Activated T-helper 1 cell treated with anti-CD3 and anti-CD28 coated beads, Interleukin-12 subunit alpha, Interleukin-12 subunit beta, Interleukin-2, Interleukin-4 antibody, amounts not matched to agents 30 ng/mL and 10 ng/mL and 1 ng/mL, durations not matched to agents 14 hours and 24 hours and 36 hours (primary cell): Measurements from ENCODE around the gene TBC1D9B. TPM values are rescaled to one million over a fixed set of nuclear protein-coding genes. Genes with fewer than 3 reads are reported as not detected.

ENCODE experiments used
- DNase-seq: peaks from one replicate; pipeline ENCODE4 v3.0.0; 2021; ENCODE audit warnings: low spot score
- H3K27ac Mint-ChIP-seq: one replicate; pipeline ENCODE4 v1.8.0; 2021; ENCODE audit warnings: mild to moderate bottlenecking, mixed read lengths
- H3K27me3 Mint-ChIP-seq: one replicate; pipeline ENCODE4 v1.8.0; 2022; ENCODE audit warnings: mild to moderate bottlenecking, moderate library complexity, mixed read lengths; ENCODE audit not compliant: insufficient read depth
- H3K36me3 Mint-ChIP-seq: one replicate; pipeline ENCODE4 v1.8.0; 2021; ENCODE audit warnings: low read depth, mixed read lengths
- H3K4me1 Mint-ChIP-seq: one replicate; pipeline ENCODE4 v1.8.0; 2021; ENCODE audit warnings: low read depth, mixed read lengths
- H3K4me3 Mint-ChIP-seq: one replicate; pipeline ENCODE4 v1.8.0; 2021; ENCODE audit warnings: mild to moderate bottlenecking, moderate library complexity, mixed read lengths
- H3K9me3 Mint-ChIP-seq: one replicate; pipeline ENCODE4 v1.8.0; 2021; ENCODE audit warnings: mixed read lengths
- intact Hi-C: fragments of 100-400 bp; cut with micrococcal nuclease; formaldehyde crosslinking; loops from one replicate; pipeline ENCODE4 v1.15.1; 2024
- total RNA-seq: library from RNA; stranded (reverse); gene quantifications from 2 replicates; pipeline ENCODE4 v1.2.3, GENCODE V29; 2022

TBC1D9B gene
- total RNA-seq = 123 and 127 TPM in 2 replicates

DNA sequence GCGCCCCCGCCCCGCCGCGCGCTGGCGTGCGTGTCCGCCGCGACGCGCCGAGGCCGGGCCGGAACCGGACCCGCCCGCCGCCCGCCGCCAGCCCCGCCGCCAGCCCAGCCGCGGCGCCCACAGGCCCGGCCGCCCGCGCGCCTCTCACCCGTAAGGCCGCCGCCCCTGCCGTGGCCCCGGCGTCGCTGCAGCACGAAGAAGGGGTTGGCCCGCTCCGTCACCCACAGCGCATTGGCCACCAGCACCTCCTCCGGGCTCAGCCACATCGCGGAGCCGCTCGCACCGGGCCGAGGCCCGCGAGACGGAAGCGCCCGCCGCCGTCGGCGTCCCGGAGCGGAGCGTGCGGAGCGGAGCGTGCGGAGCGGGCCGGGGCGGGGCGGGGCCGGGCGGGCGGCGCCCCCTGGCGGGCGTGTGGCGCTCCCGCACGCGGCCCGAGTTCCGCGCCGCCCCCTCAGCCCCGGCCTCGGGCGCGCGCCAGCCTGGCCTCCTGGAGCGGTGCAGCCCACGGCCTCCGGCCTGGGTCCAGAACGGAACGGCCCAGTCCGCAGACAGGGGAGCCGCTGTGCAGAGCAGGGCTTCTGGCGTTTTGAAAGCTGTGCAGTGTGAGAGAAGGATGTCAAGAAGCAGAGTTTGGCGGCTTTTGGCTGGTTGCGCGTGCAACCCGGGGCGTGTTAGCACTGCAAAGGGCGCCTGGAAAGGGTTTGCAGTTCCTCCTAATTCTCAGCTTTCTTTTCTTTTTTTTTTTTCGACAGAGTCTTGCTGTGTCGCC lies at the start of gene TBC1D9B:
Gene TBC1D9B (minus strand): TSS at position 342 of the 769 bp plus-strand sequence. CDS start 76 bp downstream, at position 266.
- Mint-ChIP-seq H3K4me3 (peak within 1 kb of the TSS; percentile 95), H3K9me3 (no peaks in the 10 kb centered on the region), H3K36me3 (peaks cover 18% of the 10 kb centered on the region), H3K4me1 (peaks cover 18% of the 10 kb centered on the region), H3K27ac (peak within 1 kb of the TSS; percentile 89), H3K27me3 (peaks cover 2% of the 10 kb centered on the region)
- intact Hi-C loops = loop anchor here (1.0 to 5.0 kb wide), 8 partner anchors 49 to 210 kb away; partner anchors contain the start of genes CANX, MAML1, MRNIP and RNF130
- peak; percentile 69 for DNase-seq

GRCh38 chr5:179955630-179956029 lies 47.9 kb upstream of the TBC1D9B start:
- intact Hi-C loops = no loop called here
- Mint-ChIP-seq H3K4me1 (no peaks in the 10 kb centered on the region), H3K36me3 (no peaks in the 10 kb centered on the region), H3K27me3 (peaks cover 6% of the 10 kb centered on the region), H3K27ac (no peak overlapping the region), H3K4me3 (no peak overlapping the region), H3K9me3 (no peaks in the 10 kb centered on the region)
- no peak for DNase-seq

GRCh38 chr5:179955062-179955461 lies 47.4 kb upstream of the TBC1D9B start:
- Mint-ChIP-seq H3K4me3 (no peak overlapping the region), H3K27me3 (peaks cover 6% of the 10 kb centered on the region), H3K9me3 (no peaks in the 10 kb centered on the region), H3K27ac (no peak overlapping the region), H3K4me1 (no peaks in the 10 kb centered on the region), H3K36me3 (no peaks in the 10 kb centered on the region)
- DNase-seq = no peak
- intact Hi-C loops = no loop called here

GRCh38 chr5:179954434-179954833 lies 46.7 kb upstream of the TBC1D9B start:
- Mint-ChIP-seq H3K4me3 (no peak overlapping the region), H3K36me3 (no peaks in the 10 kb centered on the region), H3K27ac (no peak overlapping the region), H3K9me3 (no peaks in the 10 kb centered on the region), H3K4me1 (no peaks in the 10 kb centered on the region), H3K27me3 (peaks cover 6% of the 10 kb centered on the region)
- no peak for DNase-seq
- intact Hi-C loops = no loop called here

DNA sequence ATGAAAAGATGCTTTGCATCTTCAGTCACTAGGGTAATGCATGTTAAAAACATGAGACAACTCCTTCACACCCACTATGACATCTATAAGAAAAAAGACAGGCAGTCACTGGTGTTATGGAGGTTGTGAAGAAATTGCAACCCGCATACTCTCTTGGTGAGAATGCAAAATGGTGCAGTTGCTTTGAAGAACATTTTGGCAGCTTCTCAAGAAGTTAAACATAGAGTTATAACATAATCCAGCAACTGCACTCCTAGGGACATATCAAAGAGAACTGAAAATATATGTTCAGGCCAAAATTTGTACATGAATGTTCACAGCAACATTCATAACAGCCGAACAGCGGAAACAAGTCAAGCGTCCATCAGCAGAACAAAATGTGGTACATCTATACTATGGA lies 46.3 kb upstream of the TBC1D9B start:
- Mint-ChIP-seq H3K27me3 (peaks cover 6% of the 10 kb centered on the region), H3K36me3 (no peaks in the 10 kb centered on the region), H3K4me3 (no peak overlapping the region), H3K4me1 (no peaks in the 10 kb centered on the region), H3K9me3 (no peaks in the 10 kb centered on the region), H3K27ac (no peak overlapping the region)
- intact Hi-C loops = no loop called here
- DNase-seq = no peak

- no peaks in the 10 kb centered on the region for H3K36me3 Mint-ChIP-seq
- intact Hi-C loops = no loop called here
- no peak overlapping the region for H3K27ac Mint-ChIP-seq
- no peak overlapping the region for H3K4me3 Mint-ChIP-seq
- H3K9me3 Mint-ChIP-seq = no peaks in the 10 kb centered on the region
- no peaks in the 10 kb centered on the region for H3K4me1 Mint-ChIP-seq
- DNase-seq = no peak
- H3K27me3 Mint-ChIP-seq = peaks cover 12% of the 10 kb centered on the region
Measured at GRCh38 chr5:179936976-179937681, 29.4 kb upstream of the TBC1D9B start.

DNA sequence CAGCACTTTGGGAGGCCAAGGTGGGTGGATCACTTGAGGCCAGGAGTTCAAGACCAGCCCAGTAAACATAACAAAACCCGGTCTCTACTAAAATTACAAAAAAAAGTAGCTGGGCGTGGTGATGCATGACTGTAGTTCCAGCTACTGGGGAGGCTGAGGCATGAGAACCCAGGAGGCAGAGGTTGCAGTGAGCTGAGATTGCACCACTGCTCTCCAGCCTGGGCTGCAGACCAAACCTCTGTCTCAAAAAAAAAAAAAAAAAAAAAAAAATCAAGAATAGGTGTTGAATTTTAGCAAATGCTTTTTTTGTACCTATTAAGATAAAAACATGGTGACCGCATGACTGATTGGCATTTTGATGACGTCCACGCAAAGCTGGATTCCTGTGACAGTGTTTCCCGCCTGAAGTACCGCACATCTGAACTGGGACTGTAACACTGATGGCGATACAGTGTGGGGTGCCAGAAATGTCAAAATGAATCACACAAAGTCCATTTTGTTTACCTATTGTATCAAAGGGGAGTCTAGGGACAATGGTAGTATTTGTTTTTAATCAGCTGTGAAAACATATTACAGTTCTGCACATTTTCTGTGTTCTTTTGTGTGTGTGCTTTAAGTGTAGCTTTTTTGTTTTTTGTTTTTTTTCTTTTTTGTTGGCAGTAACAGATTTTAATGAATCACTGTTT lies 23.2 kb upstream of the TBC1D9B start:
- Mint-ChIP-seq H3K4me3 (no peak overlapping the region), H3K27ac (no peak overlapping the region), H3K4me1 (no peaks in the 10 kb centered on the region), H3K27me3 (peaks cover 3% of the 10 kb centered on the region), H3K36me3 (no peaks in the 10 kb centered on the region), H3K9me3 (no peaks in the 10 kb centered on the region)
- no peak for DNase-seq
- intact Hi-C loops = no loop called here

GRCh38 chr5:179927824-179928223 lies 20.1 kb upstream of the TBC1D9B start:
- DNase-seq = no peak
- Mint-ChIP-seq H3K4me3 (no peak overlapping the region), H3K4me1 (no peaks in the 10 kb centered on the region), H3K27me3 (peaks cover 2% of the 10 kb centered on the region), H3K9me3 (no peaks in the 10 kb centered on the region), H3K27ac (no peak overlapping the region), H3K36me3 (no peaks in the 10 kb centered on the region)
- intact Hi-C loops = no loop called here

DNA sequence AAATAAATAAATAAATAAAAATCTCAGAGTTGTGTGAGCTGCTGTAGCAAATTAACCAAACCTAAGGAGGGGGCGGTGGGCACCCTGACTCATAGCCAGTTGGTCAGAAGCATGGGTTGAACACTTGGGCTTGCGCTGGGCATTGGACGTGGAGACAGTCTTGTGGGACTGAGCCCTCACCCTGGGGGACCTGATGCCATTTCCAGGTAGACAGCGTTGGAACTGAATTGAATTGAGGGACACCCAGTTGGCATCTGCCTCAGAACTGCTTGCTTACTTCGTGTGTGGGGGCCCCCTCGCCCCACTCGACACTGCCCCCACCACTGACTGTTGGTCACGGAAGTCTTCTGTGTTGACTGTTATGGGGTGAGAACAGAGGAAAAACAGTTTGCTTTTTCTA lies 19.0 kb upstream of the TBC1D9B start:
- Mint-ChIP-seq H3K36me3 (no peaks in the 10 kb centered on the region), H3K27me3 (no peaks in the 10 kb centered on the region), H3K4me1 (no peaks in the 10 kb centered on the region), H3K4me3 (no peak overlapping the region), H3K27ac (no peak overlapping the region), H3K9me3 (no peaks in the 10 kb centered on the region)
- intact Hi-C loops = no loop called here
- DNase-seq = no peak

GRCh38 chr5:179923436-179923835 lies 15.7 kb upstream of the TBC1D9B start:
- intact Hi-C loops = no loop called here
- H3K9me3 Mint-ChIP-seq = no peaks in the 10 kb centered on the region
- no peaks in the 10 kb centered on the region for H3K4me1 Mint-ChIP-seq
- H3K27ac Mint-ChIP-seq = no peak overlapping the region
- H3K27me3 Mint-ChIP-seq = no peaks in the 10 kb centered on the region
- no peak for DNase-seq
- no peak overlapping the region for H3K4me3 Mint-ChIP-seq
- no peaks in the 10 kb centered on the region for H3K36me3 Mint-ChIP-seq

GRCh38 chr5:179920175-179920574 lies 12.5 kb upstream of the TBC1D9B start:
- no peaks in the 10 kb centered on the region for H3K9me3 Mint-ChIP-seq
- H3K27ac Mint-ChIP-seq = no peak overlapping the region
- no peak overlapping the region for H3K4me3 Mint-ChIP-seq
- H3K27me3 Mint-ChIP-seq = no peaks in the 10 kb centered on the region
- H3K36me3 Mint-ChIP-seq = no peaks in the 10 kb centered on the region
- no peak for DNase-seq
- H3K4me1 Mint-ChIP-seq = no peaks in the 10 kb centered on the region
- intact Hi-C loops = no loop called here

GRCh38 chr5:179919487-179920060 lies 11.9 kb upstream of the TBC1D9B start:
- H3K27me3 Mint-ChIP-seq = no peaks in the 10 kb centered on the region
- intact Hi-C loops = no loop called here
- no peak for DNase-seq
- no peak overlapping the region for H3K27ac Mint-ChIP-seq
- no peaks in the 10 kb centered on the region for H3K36me3 Mint-ChIP-seq
- H3K4me3 Mint-ChIP-seq = no peak overlapping the region
- no peaks in the 10 kb centered on the region for H3K4me1 Mint-ChIP-seq
- no peaks in the 10 kb centered on the region for H3K9me3 Mint-ChIP-seq
